HG03460 (cell line): ENCODE measurements around the gene TPPP.

Experiments used
- ATAC-seq: cut with Tn5 transposase; IDR thresholded peaks from one replicate; pipeline ENCODE4 v1.9.1; 2021; ENCODE audit not compliant: unreplicated experiment

The TPPP gene

GRCh38 chr5:647727-648126 lies 45.4 kb downstream of the TPPP start:
- ATAC-seq = no peak

GRCh38 chr5:647311-647710 lies 45.8 kb downstream of the TPPP start:
- ATAC-seq = no peak

- ATAC-seq = no peak
These were observed 46.6 kb downstream of the TPPP start for GRCh38 chr5:646396-647201.

GRCh38 chr5:645421-645820 lies 47.7 kb downstream of the TPPP start:
- ATAC-seq = no peak

GRCh38 chr5:644971-645370 lies 48.2 kb downstream of the TPPP start:
- ATAC-seq = no peak

GRCh38 chr5:644509-644908 lies 48.6 kb downstream of the TPPP start:
- no peak for ATAC-seq

- peak; percentile 69 for ATAC-seq
These were observed 49.3 kb downstream of the TPPP start for GRCh38 chr5:643811-644271.

- peak; percentile 29 for ATAC-seq
These were observed 49.8 kb downstream of the TPPP start for GRCh38 chr5:643351-643801.

GRCh38 chr5:642481-642880 lies 50.7 kb downstream of the TPPP start:
- ATAC-seq = no peak

- no peak for ATAC-seq
These were observed 51.8 kb downstream of the TPPP start for GRCh38 chr5:641331-641765.

- ATAC-seq = no peak
These were observed 52.5 kb downstream of the TPPP start for GRCh38 chr5:640461-641330.

GRCh38 chr5:639584-640213 lies 53.5 kb downstream of the TPPP start:
- no peak for ATAC-seq

- no peak for ATAC-seq
These were observed 54.0 kb downstream of the TPPP start for GRCh38 chr5:639253-639530.

GRCh38 chr5:638501-639252 lies 54.5 kb downstream of the TPPP start:
- ATAC-seq = no peak

- ATAC-seq = no peak
These were observed 55.3 kb downstream of the TPPP start for GRCh38 chr5:637581-638450.

GRCh38 chr5:636951-637350 lies 56.2 kb downstream of the TPPP start:
- no peak for ATAC-seq

GRCh38 chr5:635306-636055 lies 57.7 kb downstream of the TPPP start:
- ATAC-seq = no peak

- no peak for ATAC-seq
These were observed 59.0 kb downstream of the TPPP start for GRCh38 chr5:634191-634590.

GRCh38 chr5:633501-633955 lies 59.6 kb downstream of the TPPP start:
- ATAC-seq = no peak
